GM12878 (cell line): ENCODE measurements around the gene MAP2K2. TPM values are rescaled to one million over a fixed set of nuclear protein-coding genes. Genes with fewer than 3 reads are reported as not detected.

Experiments used
- ATAC-seq: fragments of 200-7000 bp; cut with Tn5 transposase; 3 replicates; pipeline ENCODE4 v1.9.1; 2020; ENCODE audit warnings: mild to moderate bottlenecking, moderate library complexity
- BruUV-seq: library from RNA; stranded (reverse); fragments of 400-500 nt; replicated peaks from 2 replicates; lab custom pipeline; 2021; lab: Mats Ljungman, UMichigan
- CTCF ChIA-PET: fragments of 300-600 bp; sonication (Branson Sonifier 250); formaldehyde crosslinking; extraction: SDS; loops from one replicate; lab custom pipeline; 2021; ENCODE audit warnings: inconsistent platforms; lab: Yijun Ruan, JAX
- POLR2A ChIA-PET: fragments of 350-600 bp; formaldehyde crosslinking; extraction: SDS; loops from one replicate; lab custom pipeline; 2021; ENCODE audit warnings: inconsistent platforms; lab: Charles Lee
- RAD21 ChIA-PET: fragments of 300-600 bp; sonication (Branson Sonifier 250); formaldehyde crosslinking; loops from one replicate; lab custom pipeline; 2023; ENCODE audit warnings: antibody characterized with exemption; ENCODE audit not compliant: unreplicated experiment; lab: Charles Lee
- SMC1A ChIA-PET: fragments of 300-600 bp; sonication (Branson Sonifier 250); formaldehyde crosslinking; loops from one replicate; lab custom pipeline; 2023; ENCODE audit not compliant: unreplicated experiment, uncharacterized antibody; lab: Charles Lee
- DNase-seq: peaks from one replicate; pipeline ENCODE4 v3.0.0-alpha.2; 2011; ENCODE audit warnings: low read depth, low spot score
- FAIRE-seq: peaks from 3 replicates; lab custom pipeline; 2011; peaks lifted over from hg19 to GRCh38; lab: Jason Lieb, UNC
- H2AFZ ChIP-seq: 2 replicates; pipeline ENCODE4 v1.6.0; 2011; ENCODE audit warnings: low read depth, low read length, control low read depth; ENCODE audit not compliant: control insufficient read depth
- H3K27ac ChIP-seq: 2 replicates; pipeline ENCODE4 v1.5.1; 2011; ENCODE audit warnings: control low read depth; ENCODE audit not compliant: control insufficient read depth, insufficient read depth
- H3K27me3 ChIP-seq, 2 experiments: replicated peaks in 1 of 2; 2 replicates each; pipeline versions ENCODE4 v1.6.0 to v1.6.1; 2011; ENCODE audit warnings: low read length in 1 of 2; ENCODE audit not compliant: control insufficient read depth in 2 of 2, insufficient read depth in 2 of 2
- H3K36me3 ChIP-seq, 2 experiments: 2 replicates each; pipeline ENCODE4 v1.5.1; 2011; ENCODE audit warnings: low read length in 1 of 2; ENCODE audit not compliant: control insufficient read depth in 2 of 2, insufficient read depth in 2 of 2
- H3K4me1 ChIP-seq: 2 replicates; pipeline ENCODE4 v1.6.1; 2011; ENCODE audit warnings: mild to moderate bottlenecking, low read length, moderate library complexity, mixed read lengths; ENCODE audit not compliant: control insufficient read depth, insufficient read depth
- H3K4me2 ChIP-seq: 2 replicates; pipeline ENCODE4 v1.6.0; 2011; ENCODE audit warnings: control low read depth; ENCODE audit not compliant: control insufficient read depth, insufficient read depth
- H3K4me3 ChIP-seq: fragments of 200-600 bp; sonication (generic); 2 replicates; pipeline ENCODE4 v1.5.1; 2016
- H3K79me2 ChIP-seq: 2 replicates; pipeline ENCODE4 v1.6.0; 2011; ENCODE audit warnings: low read length; ENCODE audit not compliant: control insufficient read depth, insufficient read depth
- H3K9ac ChIP-seq: 2 replicates; pipeline ENCODE4 v1.8.0; 2011; ENCODE audit warnings: low read length, control low read depth, mixed read lengths; ENCODE audit not compliant: control insufficient read depth, insufficient read depth
- H3K9me3 ChIP-seq: replicated peaks from 3 replicates; pipeline ENCODE4 v1.5.1; 2011; ENCODE audit warnings: mild to moderate bottlenecking, low read length; ENCODE audit not compliant: control insufficient read depth, insufficient read depth
- H4K20me1 ChIP-seq: 2 replicates; pipeline ENCODE4 v1.6.0; 2011; ENCODE audit not compliant: control insufficient read depth, insufficient read depth
- GABPA ChIP-seq: IDR thresholded peaks from 2 replicates; pipeline ENCODE4 v1.6.1; 2014; ENCODE audit warnings: antibody characterized with exemption, low read depth, mild to moderate bottlenecking, inconsistent platforms
- KDM1A ChIP-seq: fragments of 200-600 bp; sonication (generic); IDR thresholded peaks from 2 replicates; pipeline ENCODE4 v1.6.1; 2016; ENCODE audit warnings: borderline replicate concordance
- NFYA ChIP-seq: IDR thresholded peaks from 2 replicates; pipeline ENCODE4 v1.6.1; 2011; ENCODE audit warnings: low read depth, mild to moderate bottlenecking, low read length, improper control_type of control experiment, borderline replicate concordance
- NFYB ChIP-seq: IDR thresholded peaks from 2 replicates; pipeline ENCODE4 v1.6.1; 2011; ENCODE audit warnings: low read depth, mild to moderate bottlenecking, low read length, improper control_type of control experiment, moderate library complexity; ENCODE audit not compliant: insufficient read depth
- NR2F1 ChIP-seq: fragments of 450-650 bp; conservative IDR thresholded peaks from 2 replicates; pipeline ENCODE4 v1.6.1; 2017; ENCODE audit warnings: mild to moderate bottlenecking
- POLR2A ChIP-seq: IDR thresholded peaks from 2 replicates; pipeline ENCODE4 v1.6.1; 2011; ENCODE audit warnings: low read depth, mild to moderate bottlenecking, low read length
- SIN3A ChIP-seq: IDR thresholded peaks from 2 replicates; pipeline ENCODE4 v1.6.1; 2012; ENCODE audit warnings: low read depth, low read length, improper control_type of control experiment
- STAT3 ChIP-seq: IDR thresholded peaks from 2 replicates; pipeline ENCODE4 v1.6.1; 2011; ENCODE audit warnings: low read depth, low read length, improper control_type of control experiment
- SUZ12 ChIP-seq: fragments of 200-600 bp; sonication (generic); IDR thresholded peaks from one replicate; pipeline ENCODE4 v1.6.1; 2018; ENCODE audit warnings: antibody characterized with exemption, mild to moderate bottlenecking; ENCODE audit not compliant: unreplicated experiment
- ZNF217 ChIP-seq: fragments of 450-650 bp; IDR thresholded peaks from 2 replicates; pipeline ENCODE4 v1.6.1; 2017; ENCODE audit warnings: antibody characterized with exemption, mild to moderate bottlenecking
- WGBS: methylation state at CpG from one replicate; pipeline ENCODE4 v1.1.6; 2016; ENCODE audit warnings: low lambda C conversion rate; ENCODE audit not compliant: insufficient replicate concordance, insufficient coverage; ENCODE audit errors: missing lambda C conversion rate; 5-methylcytosine and 5-hydroxymethylcytosine counted together
- in situ Hi-C: fragments of 300-500 bp; cut with MboI; formaldehyde crosslinking; loops from 9 replicates; pipeline ENCODE4 v1.14.3; 2018; ENCODE audit warnings: mixed read lengths
- intact Hi-C: fragments of 100-400 bp; cut with micrococcal nuclease; formaldehyde crosslinking; loops from one replicate; pipeline ENCODE4 v1.14.2; 2022; ENCODE audit not compliant: unreplicated experiment
- polyA plus RNA-seq, 11 experiments: library from polyadenylated mRNA; depleted of rRNA in 4 of 11; unstranded in 6 of 11; stranded (reverse) in 5 of 11; fragments of >200 nt; fragmentation: Nextera tagmentation in 4 of 11; fragmentation: Illumina TruSeq in 1 of 11; extraction: Ambion mirVana in 4 of 11; extraction: Trizol in 1 of 11; gene quantifications; 1 replicate in 1 of 11; 2 replicates in 10 of 11; pipeline versions ENCODE4 v1.2.1 to v1.2.3, GENCODE V29; 2011 to 2016; ENCODE audit warnings: inconsistent platforms in 2 of 11, missing spikeins in 2 of 11, low read depth in 1 of 11
- total RNA-seq, 4 experiments: library from RNA; depleted of rRNA in 3 of 4; stranded (reverse); fragments of >200 nt in 3 of 4; fragmentation: Illumina TruSeq in 1 of 4; extraction: Trizol in 1 of 4; gene quantifications; 2 replicates each; pipeline versions ENCODE4 v1.2.1 to v1.2.3, GENCODE V29; 2013 to 2021
- TF ChIP-seq, protein P1 (sequence below): fragments of 450-650 bp; IDR thresholded peaks from 2 replicates; pipeline ENCODE4 v1.6.1; 2016; ENCODE audit warnings: mild to moderate bottlenecking

Gene MAP2K2
- total and polyA plus RNA-seq, 10 of the 15 experiments (the other 5 are each of a cell fraction or from before 2014, with no cell fraction given): 1.00 to 210 (median 53.5) TPM

DNA sequence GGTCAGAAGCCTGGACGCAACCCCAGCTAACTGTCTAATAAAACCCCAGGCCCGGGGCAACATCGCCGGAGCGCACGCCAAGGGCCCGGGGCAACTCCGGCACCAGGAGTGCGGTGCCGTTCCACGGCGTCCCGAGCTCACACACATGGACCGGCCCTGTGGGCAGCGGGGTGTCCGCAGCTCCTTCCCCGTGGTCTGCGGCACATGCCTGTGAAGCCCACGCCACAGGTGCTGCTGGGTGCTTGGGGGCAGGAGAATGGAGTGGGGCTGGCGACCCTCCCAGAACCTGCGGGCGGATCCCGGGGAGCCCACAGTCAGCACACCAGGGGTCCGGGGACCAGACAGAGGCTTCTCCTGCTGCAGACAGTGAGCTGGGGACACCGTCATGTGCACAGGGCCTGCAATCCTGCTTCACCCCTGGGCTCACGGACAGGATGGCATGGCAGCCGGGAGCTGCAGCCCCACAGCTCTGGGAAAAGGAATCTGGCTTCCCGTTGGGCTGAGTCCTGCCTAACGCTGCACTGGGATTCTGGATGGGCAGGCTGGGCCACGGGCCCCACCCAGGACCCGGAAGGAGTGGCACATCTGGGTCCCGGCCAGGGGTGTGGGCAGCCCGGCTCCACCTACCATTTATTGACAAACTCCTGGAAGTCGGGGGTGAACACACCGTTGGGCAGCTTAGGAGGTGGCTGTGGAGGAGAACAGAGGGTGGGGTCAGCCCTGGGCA lies 29.0 kb downstream of the MAP2K2 start:
- no peak for ATAC-seq
- SMC1A ChIA-PET: no interaction called here
- TF ChIP-seq POLR2A (peak; percentile 17; the same call in 1 of the 2 replicates), SIN3A (no peak)
- POLR2A ChIA-PET: no interaction called here
- CTCF ChIA-PET: interaction anchor here (1.1 to 2.9 kb wide), 2 partner anchors 20 to 45 kb away, joined by 3 to 8 read pairs; no protein-coding TSS in a partner anchor
- Histone ChIP-seq H3K27ac (no peak overlapping the region), H3K27me3 (no peaks in the 10 kb centered on the region), H3K4me2 (no peak overlapping the region), H3K9me3 (no peaks in the 10 kb centered on the region), H4K20me1 (no peaks in the 10 kb centered on the region), H3K4me3 (no peak overlapping the region), H3K79me2 (no peaks in the 10 kb centered on the region), H2AFZ (no peak overlapping the region), H3K9ac (no peak overlapping the region), H3K4me1 (peaks cover 2% of the 10 kb centered on the region), H3K36me3 (peaks cover 0 to 4% of the 10 kb centered on the region in 2 experiments; a peak in 3 of 4 replicates)
- in situ Hi-C loops: no loop called here
- WGBS: 98% methylated on average over 34 of the region's 35 CpGs
- RAD21 ChIA-PET: no interaction called here
- intact Hi-C loops: no loop called here
- DNase-seq: no peak
- BruUV-seq: no TSS peak
- no peak for FAIRE-seq

DNA sequence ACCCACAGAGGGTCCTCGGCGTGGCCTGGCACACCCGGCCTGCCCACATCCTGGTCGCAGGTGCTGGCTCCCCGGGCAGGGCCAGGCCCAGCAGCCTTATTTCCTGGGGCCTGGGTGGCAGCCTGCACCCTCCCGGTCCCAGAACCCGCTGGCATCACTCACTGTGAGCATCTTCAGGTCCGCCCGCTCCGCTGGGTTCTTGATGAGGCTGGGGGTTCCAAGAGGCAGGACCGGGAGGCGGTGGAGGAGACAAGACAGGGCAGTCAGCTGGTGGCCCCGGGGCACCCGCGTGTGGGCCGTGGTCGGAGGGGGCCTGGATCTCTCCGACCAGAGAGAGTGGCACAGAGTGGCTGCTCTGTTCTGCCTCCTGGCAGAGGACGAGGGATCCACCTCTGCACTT lies 29.6 kb downstream of the MAP2K2 start:
- no TSS peak for BruUV-seq
- no peak for DNase-seq
- Histone ChIP-seq H3K4me2 (no peak overlapping the region), H3K27ac (no peak overlapping the region), H3K4me1 (peaks cover 9% of the 10 kb centered on the region), H2AFZ (no peak overlapping the region), H3K36me3 (peaks cover 0 to 2% of the 10 kb centered on the region in 2 experiments; a peak in 3 of 4 replicates), H3K9ac (no peak overlapping the region), H3K79me2 (no peaks in the 10 kb centered on the region), H4K20me1 (no peaks in the 10 kb centered on the region)
- POLR2A ChIA-PET: no interaction called here
- 98% methylated on average over 16 of the region's 19 CpGs for WGBS
- RAD21 ChIA-PET: no interaction called here
- intact Hi-C loops: no loop called here
- TF ChIP-seq, protein P1, sequence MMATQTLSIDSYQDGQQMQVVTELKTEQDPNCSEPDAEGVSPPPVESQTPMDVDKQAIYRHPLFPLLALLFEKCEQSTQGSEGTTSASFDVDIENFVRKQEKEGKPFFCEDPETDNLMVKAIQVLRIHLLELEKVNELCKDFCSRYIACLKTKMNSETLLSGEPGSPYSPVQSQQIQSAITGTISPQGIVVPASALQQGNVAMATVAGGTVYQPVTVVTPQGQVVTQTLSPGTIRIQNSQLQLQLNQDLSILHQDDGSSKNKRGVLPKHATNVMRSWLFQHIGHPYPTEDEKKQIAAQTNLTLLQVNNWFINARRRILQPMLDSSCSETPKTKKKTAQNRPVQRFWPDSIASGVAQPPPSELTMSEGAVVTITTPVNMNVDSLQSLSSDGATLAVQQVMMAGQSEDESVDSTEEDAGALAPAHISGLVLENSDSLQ: no peak
- TF ChIP-seq KDM1A: no peak
- TF ChIP-seq STAT3: no peak
- TF ChIP-seq NFYA: no peak
- no peak for TF ChIP-seq GABPA
- no peak for TF ChIP-seq NFYB
- TF ChIP-seq ZNF217: no peak
- TF ChIP-seq SUZ12: no peak
- no peak for TF ChIP-seq NR2F1
- TF ChIP-seq, all 136 proteins: peak for 0
- in situ Hi-C loops: no loop called here
- FAIRE-seq: no peak
- Histone ChIP-seq H3K9me3 (no peaks in the 10 kb centered on the region), H3K4me3 (no peak overlapping the region), H3K27me3 (no peaks in the 10 kb centered on the region)
- SMC1A ChIA-PET: no interaction called here
- CTCF ChIA-PET: interaction anchor here (1.1 to 2.9 kb wide), 2 partner anchors 21 to 46 kb away, joined by 3 to 8 read pairs; no protein-coding TSS in a partner anchor
- no peak for ATAC-seq
